GM12891 (cell line): ENCODE data around the gene WDFY1.

Experiments used
- DNase-seq: peaks from one replicate; pipeline ENCODE4 v3.0.0; 2011; ENCODE audit warnings: low spot score; ENCODE audit not compliant: insufficient read length
- FAIRE-seq: peaks from 2 replicates; lab custom pipeline; 2011; peaks lifted over from hg19 to GRCh38; lab: Jason Lieb, UNC
- PAX5 ChIP-seq: IDR thresholded peaks from 2 replicates; pipeline ENCODE4 v1.6.1; 2011; ENCODE audit warnings: low read length, moderate library complexity, mild to moderate bottlenecking; ENCODE audit not compliant: insufficient read depth, severe bottlenecking
- POLR2A ChIP-seq: IDR thresholded peaks from 2 replicates; pipeline ENCODE4 v1.6.1; 2011; ENCODE audit warnings: low read depth, low read length, control low read depth
- POLR2AphosphoS5 ChIP-seq: IDR thresholded peaks from 2 replicates; pipeline ENCODE4 v1.6.1; 2011; ENCODE audit warnings: low read depth, low read length, control low read depth
- POU2F2 ChIP-seq: IDR thresholded peaks from 2 replicates; pipeline ENCODE4 v1.6.1; 2011; ENCODE audit warnings: low read depth, mild to moderate bottlenecking, control low read depth, low read length, moderate library complexity
- SPI1 ChIP-seq: IDR thresholded peaks from 2 replicates; pipeline ENCODE4 v1.6.1; 2011; ENCODE audit warnings: low read depth, low read length, control low read depth
- TAF1 ChIP-seq: IDR thresholded peaks from 2 replicates; pipeline ENCODE4 v1.6.1; 2011; ENCODE audit warnings: low read depth, low read length, control low read depth

Gene WDFY1

GRCh38 chr2:223863491-223863890 is 81.6 kb downstream of the WDFY1 start:
- FAIRE-seq (no peak), DNase-seq (no peak)
- TF ChIP-seq PAX5 = no peak
- TF ChIP-seq POU2F2 = no peak
- no peak for TF ChIP-seq SPI1
- no peak for TF ChIP-seq POLR2AphosphoS5

- FAIRE-seq (no peak), DNase-seq (no peak)
- no peak for TF ChIP-seq TAF1
- no peak for TF ChIP-seq SPI1
- TF ChIP-seq POLR2AphosphoS5 = no peak
- no peak for TF ChIP-seq POLR2A
- no peak for TF ChIP-seq PAX5
- no peak for TF ChIP-seq POU2F2
Measured at GRCh38 chr2:223860809-223861738, 84.1 kb downstream of the WDFY1 start.

DNA sequence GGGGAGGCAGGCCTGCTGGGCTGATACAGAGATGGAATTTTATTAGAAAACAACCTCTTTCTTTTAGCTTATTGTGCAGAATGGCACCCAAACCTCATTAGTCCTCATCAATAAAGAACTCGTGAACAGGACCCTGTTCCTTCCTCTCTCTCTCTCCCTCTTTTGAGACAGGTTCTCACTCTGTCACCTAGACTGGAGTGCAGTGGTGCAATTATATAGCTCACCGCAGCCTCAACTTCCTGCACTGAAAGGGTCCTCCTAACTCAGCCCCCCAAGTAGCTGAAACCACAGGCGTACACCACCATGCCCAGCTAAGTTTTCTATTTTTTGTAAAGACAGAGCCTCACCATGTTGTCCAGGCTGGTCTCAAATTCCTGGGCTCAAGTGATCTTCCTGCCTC is 86.1 kb downstream of the WDFY1 start:
- TF ChIP-seq PAX5 = no peak
- TF ChIP-seq POU2F2 = no peak
- no peak for TF ChIP-seq POLR2A
- no peak for TF ChIP-seq POLR2AphosphoS5
- no peak for TF ChIP-seq TAF1
- TF ChIP-seq SPI1 = no peak
- FAIRE-seq (no peak), DNase-seq (no peak)

GRCh38 chr2:223856584-223856983 is 88.6 kb downstream of the WDFY1 start:
- no peak for TF ChIP-seq PAX5
- no peak for TF ChIP-seq TAF1
- no peak for TF ChIP-seq SPI1
- no peak for TF ChIP-seq POLR2A
- TF ChIP-seq POU2F2 = no peak
- TF ChIP-seq POLR2AphosphoS5 = no peak
- FAIRE-seq = no peak
- no peak for DNase-seq

GRCh38 chr2:223856021-223856420 is 89.1 kb downstream of the WDFY1 start:
- no peak for TF ChIP-seq SPI1
- no peak for TF ChIP-seq TAF1
- TF ChIP-seq POLR2A = no peak
- no peak for TF ChIP-seq PAX5
- TF ChIP-seq POU2F2 = no peak
- TF ChIP-seq POLR2AphosphoS5 = no peak
- DNase-seq (no peak), FAIRE-seq (no peak)

- TF ChIP-seq PAX5 = no peak
- TF ChIP-seq SPI1 = no peak
- no peak for TF ChIP-seq TAF1
- TF ChIP-seq POU2F2 = no peak
- no peak for TF ChIP-seq POLR2AphosphoS5
- no peak for TF ChIP-seq POLR2A
- no peak for DNase-seq
- no peak for FAIRE-seq
Measured at GRCh38 chr2:223855426-223855825, 89.7 kb downstream of the WDFY1 start.

DNA sequence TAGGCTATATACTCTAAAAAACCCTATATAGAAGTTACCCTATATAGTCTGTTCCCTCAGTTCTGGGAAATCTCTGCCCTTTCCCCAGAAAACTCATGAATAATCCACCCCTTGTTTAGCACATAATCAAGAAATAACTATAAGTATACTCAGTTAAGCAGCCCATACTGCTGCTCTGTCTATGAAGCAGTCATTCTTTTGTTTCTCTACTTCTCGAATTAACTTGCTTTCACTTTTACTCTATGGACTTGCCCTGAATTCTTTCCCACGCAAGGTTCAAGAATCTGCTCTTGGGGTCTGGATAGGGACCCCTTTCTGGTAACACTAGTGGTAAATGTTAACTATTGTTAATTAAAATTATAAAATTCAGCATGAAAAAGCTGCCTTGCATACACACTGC is 90.4 kb downstream of the WDFY1 start:
- DNase-seq (no peak), FAIRE-seq (no peak)
- TF ChIP-seq POLR2AphosphoS5 = no peak
- TF ChIP-seq PAX5 = no peak
- no peak for TF ChIP-seq SPI1

DNA sequence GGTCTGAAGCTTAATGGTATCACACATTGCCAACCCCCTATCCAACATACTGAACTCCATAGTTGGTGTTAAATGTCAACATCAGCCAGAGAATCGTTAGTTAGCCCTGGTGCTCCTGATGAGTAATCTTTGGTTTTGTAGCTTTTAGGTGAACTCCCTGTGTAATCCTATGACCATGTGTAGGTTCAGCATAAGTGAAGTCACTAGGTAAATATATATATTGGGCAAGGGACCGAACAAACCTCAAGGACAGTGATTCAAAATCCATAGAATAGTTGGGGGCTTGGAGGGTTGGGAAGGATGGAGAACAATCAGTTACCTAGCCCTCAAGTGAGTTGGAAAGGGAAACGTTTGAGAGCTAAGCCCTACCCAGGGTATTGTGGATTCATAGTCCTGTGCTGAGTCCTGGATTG is 91.7 kb downstream of the WDFY1 start:
- no peak for TF ChIP-seq SPI1
- no peak for TF ChIP-seq POU2F2
- no peak for TF ChIP-seq TAF1
- no peak for TF ChIP-seq POLR2A
- no peak for TF ChIP-seq PAX5
- no peak for TF ChIP-seq POLR2AphosphoS5
- DNase-seq (no peak), FAIRE-seq (no peak)

GRCh38 chr2:223852281-223852795 is 92.8 kb downstream of the WDFY1 start:
- FAIRE-seq (no peak), DNase-seq (no peak)
- no peak for TF ChIP-seq POLR2AphosphoS5
- no peak for TF ChIP-seq POU2F2
- TF ChIP-seq TAF1 = no peak
- no peak for TF ChIP-seq SPI1
- TF ChIP-seq POLR2A = no peak
- no peak for TF ChIP-seq PAX5

DNA sequence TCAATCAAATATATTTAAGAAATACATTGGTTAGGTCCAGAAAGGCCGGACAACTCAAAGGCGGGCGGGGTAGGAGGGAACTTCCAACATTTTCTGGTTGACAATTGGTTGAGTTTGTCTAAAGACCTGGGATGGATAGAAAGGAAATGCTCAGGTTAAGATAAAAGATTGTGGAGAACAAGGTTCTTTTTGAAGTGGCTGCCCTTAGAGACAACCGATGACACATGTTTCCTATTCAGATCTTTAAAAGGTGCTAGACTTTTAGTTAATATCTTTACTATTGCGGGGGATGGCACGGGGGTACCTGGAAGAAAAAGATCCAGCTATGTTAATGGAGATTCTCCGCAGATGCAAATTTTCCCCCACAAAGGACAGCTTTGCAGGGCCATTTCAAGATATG is 97.7 kb downstream of the WDFY1 start:
- FAIRE-seq (no peak), DNase-seq (no peak)
- TF ChIP-seq POLR2AphosphoS5 = no peak
- TF ChIP-seq POLR2A = no peak
- no peak for TF ChIP-seq TAF1
